HepG2 (cell line): Measurements from ENCODE around the gene LRRC45. TPM values are rescaled to one million over a fixed set of nuclear protein-coding genes. Genes with fewer than 3 reads are reported as not detected.

Experiments
- DR1 ChIP-seq: sonication (generic); formaldehyde crosslinking; IDR thresholded peaks from 2 replicates; pipeline ENCODE4 v1.8.0; 2021; ENCODE audit warnings: mild to moderate bottlenecking, missing genetic modification reagents, inconsistent platforms
- GABPA ChIP-seq, 2 experiments: IDR thresholded peaks; 2 replicates each; pipeline ENCODE4 v1.6.1; 2011 to 2016; ENCODE audit warnings: low read depth in 2 of 2, low read length in 1 of 2, missing biosample characterization in 1 of 2, missing genetic modification characterization in 1 of 2
- HOXA3 ChIP-seq: sonication (generic); formaldehyde crosslinking; IDR thresholded peaks from 2 replicates; pipeline ENCODE4 v1.5.0; 2020; ENCODE audit warnings: missing genetic modification reagents
- KDM6A ChIP-seq: IDR thresholded peaks from 2 replicates; pipeline ENCODE4 v1.6.1; 2016; ENCODE audit warnings: low read depth
- MAF1 ChIP-seq: sonication (generic); formaldehyde crosslinking; IDR thresholded peaks from 2 replicates; pipeline ENCODE4 v1.5.0; 2020; ENCODE audit warnings: missing genetic modification reagents, borderline replicate concordance
- RBFOX2 ChIP-seq: fragments of 200-400 bp; formaldehyde crosslinking; IDR thresholded peaks from 2 replicates; pipeline ENCODE4 v1.6.1; 2017; ENCODE audit warnings: low read depth, mild to moderate bottlenecking, low read length
- SRY ChIP-seq: sonication (generic); formaldehyde crosslinking; IDR thresholded peaks from 2 replicates; pipeline ENCODE4 v1.8.0; 2022; ENCODE audit warnings: mild to moderate bottlenecking, missing genetic modification reagents
- SUZ12 ChIP-seq: fragments of 150-350 bp; IDR thresholded peaks from 2 replicates; pipeline ENCODE4 v1.6.1; 2014; ENCODE audit warnings: low read depth, low read length
- ZNF234 ChIP-seq: sonication (generic); formaldehyde crosslinking; conservative IDR thresholded peaks from 2 replicates; pipeline ENCODE4 v1.5.1; 2020; ENCODE audit warnings: mild to moderate bottlenecking, missing genetic modification reagents
- ZNF292 ChIP-seq: sonication (generic); formaldehyde crosslinking; IDR thresholded peaks from 2 replicates; pipeline ENCODE4 v1.8.1; 2022; ENCODE audit warnings: mild to moderate bottlenecking, low read depth, missing genetic modification reagents, borderline replicate concordance
- ZNF790 ChIP-seq: sonication (generic); formaldehyde crosslinking; IDR thresholded peaks from 2 replicates; pipeline ENCODE4 v1.8.0; 2022; ENCODE audit warnings: missing genetic modification reagents, mild to moderate bottlenecking, borderline replicate concordance
- polyA plus RNA-seq, 8 experiments: library from polyadenylated mRNA; depleted of rRNA in 3 of 8; stranded (reverse) in 7 of 8; unstranded in 1 of 8; fragments of >200 nt; fragmentation: Illumina TruSeq in 4 of 8; extraction: Trizol in 4 of 8; gene quantifications; 2 replicates each; pipeline versions ENCODE4 v1.2.1 to v1.2.3, GENCODE V29; 2011 to 2016; ENCODE audit warnings: low read depth in 4 of 8, missing spikeins in 1 of 8, mixed read lengths in 1 of 8; ENCODE audit not compliant: insufficient read depth in 1 of 8
- total RNA-seq, 5 experiments: library from RNA; depleted of rRNA; stranded (reverse); fragments of >200 nt; fragmentation: Illumina TruSeq; extraction: Trizol; gene quantifications; 2 replicates each; pipeline ENCODE4 v1.2.3, GENCODE V29; 2016; ENCODE audit warnings: low read depth in 1 of 5
- TF ChIP-seq, protein P1 (sequence below): sonication (generic); formaldehyde crosslinking; IDR thresholded peaks from 2 replicates; pipeline ENCODE4 v1.8.0; 2022; ENCODE audit warnings: low read depth, missing genetic modification reagents
- TF ChIP-seq, protein P2 (sequence below): sonication (generic); formaldehyde crosslinking; IDR thresholded peaks from 2 replicates; pipeline ENCODE4 v1.5.0; 2020; ENCODE audit warnings: missing genetic modification reagents
- TF ChIP-seq, protein P3 (sequence below): sonication (generic); formaldehyde crosslinking; IDR thresholded peaks from 2 replicates; pipeline ENCODE4 v1.4.0; 2020; ENCODE audit warnings: mild to moderate bottlenecking, missing genetic modification reagents
- TF ChIP-seq, protein P4 (sequence below): sonication (generic); formaldehyde crosslinking; IDR thresholded peaks from 2 replicates; pipeline ENCODE4 v1.9.0; 2022; ENCODE audit warnings: missing genetic modification reagents, mild to moderate bottlenecking, borderline replicate concordance

LRRC45 gene
- total and polyA plus RNA-seq, 2 of the 13 experiments (the other 11 are each of a cell fraction or from before 2014, with no cell fraction given) = 11.6 to 48.1 TPM

DNA sequence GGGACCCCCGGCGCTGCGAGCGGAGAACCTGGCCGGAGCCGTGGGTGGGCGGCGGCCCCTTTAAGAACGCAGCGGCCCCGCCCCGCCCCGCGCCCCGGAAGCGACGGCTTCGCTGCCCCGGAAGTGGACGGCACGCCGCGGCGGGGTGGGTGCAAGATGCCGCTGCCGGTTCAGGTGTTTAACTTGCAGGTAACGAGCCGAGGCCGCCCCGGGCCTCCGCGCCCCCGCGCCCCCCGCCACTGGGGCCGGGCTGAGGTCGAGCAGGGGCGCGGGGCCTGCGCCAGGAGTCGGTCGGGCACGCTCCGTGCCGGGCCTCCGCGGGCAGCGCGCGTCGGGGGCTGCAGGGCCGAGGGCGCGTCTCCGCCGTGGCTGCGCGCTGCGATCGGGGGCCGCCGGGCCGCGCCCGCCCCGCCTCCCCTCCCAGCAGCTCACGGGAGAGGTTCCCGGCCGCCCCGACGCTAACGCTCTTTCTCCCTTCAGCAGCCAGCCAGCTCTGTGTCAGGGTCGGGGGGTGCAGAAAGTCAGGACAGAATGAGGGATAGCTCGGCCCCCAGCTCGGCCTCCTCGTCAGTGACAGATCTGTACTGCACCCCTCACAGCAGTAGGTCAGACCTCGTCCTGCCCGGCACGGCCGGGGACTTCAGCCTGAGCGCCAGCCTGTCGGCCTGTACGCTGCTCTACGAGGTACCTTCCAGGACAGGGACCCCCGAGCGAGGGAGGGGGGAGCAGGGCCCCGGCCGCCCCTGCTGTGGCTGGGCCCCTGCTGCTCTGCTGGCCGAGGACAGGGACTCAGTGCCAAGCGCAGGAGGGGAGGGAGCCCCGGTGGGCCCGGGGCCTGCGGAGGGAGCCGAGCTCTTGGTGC is 28.9 kb downstream of the LRRC45 start, which contains the start of the genes GPS1 and RFNG (continued):
- TF ChIP-seq, protein P1, sequence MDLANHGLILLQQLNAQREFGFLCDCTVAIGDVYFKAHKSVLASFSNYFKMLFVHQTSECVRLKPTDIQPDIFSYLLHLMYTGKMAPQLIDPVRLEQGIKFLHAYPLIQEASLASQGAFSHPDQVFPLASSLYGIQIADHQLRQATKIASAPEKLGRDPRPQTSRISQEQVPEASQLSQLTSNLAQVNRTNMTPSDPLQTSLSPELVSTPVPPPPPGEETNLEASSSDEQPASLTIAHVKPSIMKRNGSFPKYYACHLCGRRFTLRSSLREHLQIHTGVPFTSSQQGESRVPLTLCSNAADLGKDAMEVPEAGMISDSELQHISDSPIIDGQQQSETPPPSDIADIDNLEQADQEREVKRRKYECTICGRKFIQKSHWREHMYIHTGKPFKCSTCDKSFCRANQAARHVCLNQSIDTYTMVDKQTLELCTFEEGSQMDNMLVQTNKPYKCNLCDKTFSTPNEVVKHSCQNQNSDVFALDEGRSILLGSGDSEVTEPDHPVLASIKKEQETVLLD (CRISPR knock-in tag) = peak; percentile 47; the same call in 1 of the 2 replicates
- TF ChIP-seq SUZ12 (no peak), ZNF790 (peak; percentile 41; the same call in 1 of the 2 replicates), GABPA (IDR thresholded peaks at IDR 0.05; ENCODE audit: low read depth, low read length) (no peak), GABPA (CRISPR knock-in tag; IDR thresholded peaks at IDR 0.05; ENCODE audit: low read depth) (peak; percentile 88), RBFOX2 (peak; percentile 59; the same call in 1 of the 2 replicates), KDM6A (CRISPR knock-in tag) (no peak), ZNF234 (CRISPR knock-in tag) (no peak), HOXA3 (CRISPR knock-in tag) (peak; percentile 60; the same call in 1 of the 2 replicates), DR1 (CRISPR knock-in tag) (peak; percentile 65; the same call in 1 of the 2 replicates), ZNF292 (CRISPR knock-in tag) (no peak), MAF1 (CRISPR knock-in tag) (no peak), SRY (CRISPR knock-in tag) (no peak)
- TF ChIP-seq, protein P2, sequence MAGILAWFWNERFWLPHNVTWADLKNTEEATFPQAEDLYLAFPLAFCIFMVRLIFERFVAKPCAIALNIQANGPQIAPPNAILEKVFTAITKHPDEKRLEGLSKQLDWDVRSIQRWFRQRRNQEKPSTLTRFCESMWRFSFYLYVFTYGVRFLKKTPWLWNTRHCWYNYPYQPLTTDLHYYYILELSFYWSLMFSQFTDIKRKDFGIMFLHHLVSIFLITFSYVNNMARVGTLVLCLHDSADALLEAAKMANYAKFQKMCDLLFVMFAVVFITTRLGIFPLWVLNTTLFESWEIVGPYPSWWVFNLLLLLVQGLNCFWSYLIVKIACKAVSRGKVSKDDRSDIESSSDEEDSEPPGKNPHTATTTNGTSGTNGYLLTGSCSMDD (CRISPR knock-in tag) = no peak
- TF ChIP-seq, protein P3, sequence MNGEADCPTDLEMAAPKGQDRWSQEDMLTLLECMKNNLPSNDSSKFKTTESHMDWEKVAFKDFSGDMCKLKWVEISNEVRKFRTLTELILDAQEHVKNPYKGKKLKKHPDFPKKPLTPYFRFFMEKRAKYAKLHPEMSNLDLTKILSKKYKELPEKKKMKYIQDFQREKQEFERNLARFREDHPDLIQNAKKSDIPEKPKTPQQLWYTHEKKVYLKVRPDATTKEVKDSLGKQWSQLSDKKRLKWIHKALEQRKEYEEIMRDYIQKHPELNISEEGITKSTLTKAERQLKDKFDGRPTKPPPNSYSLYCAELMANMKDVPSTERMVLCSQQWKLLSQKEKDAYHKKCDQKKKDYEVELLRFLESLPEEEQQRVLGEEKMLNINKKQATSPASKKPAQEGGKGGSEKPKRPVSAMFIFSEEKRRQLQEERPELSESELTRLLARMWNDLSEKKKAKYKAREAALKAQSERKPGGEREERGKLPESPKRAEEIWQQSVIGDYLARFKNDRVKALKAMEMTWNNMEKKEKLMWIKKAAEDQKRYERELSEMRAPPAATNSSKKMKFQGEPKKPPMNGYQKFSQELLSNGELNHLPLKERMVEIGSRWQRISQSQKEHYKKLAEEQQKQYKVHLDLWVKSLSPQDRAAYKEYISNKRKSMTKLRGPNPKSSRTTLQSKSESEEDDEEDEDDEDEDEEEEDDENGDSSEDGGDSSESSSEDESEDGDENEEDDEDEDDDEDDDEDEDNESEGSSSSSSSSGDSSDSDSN (CRISPR knock-in tag) = peak; percentile 22; the same call in 1 of the 2 replicates
- TF ChIP-seq, protein P4, sequence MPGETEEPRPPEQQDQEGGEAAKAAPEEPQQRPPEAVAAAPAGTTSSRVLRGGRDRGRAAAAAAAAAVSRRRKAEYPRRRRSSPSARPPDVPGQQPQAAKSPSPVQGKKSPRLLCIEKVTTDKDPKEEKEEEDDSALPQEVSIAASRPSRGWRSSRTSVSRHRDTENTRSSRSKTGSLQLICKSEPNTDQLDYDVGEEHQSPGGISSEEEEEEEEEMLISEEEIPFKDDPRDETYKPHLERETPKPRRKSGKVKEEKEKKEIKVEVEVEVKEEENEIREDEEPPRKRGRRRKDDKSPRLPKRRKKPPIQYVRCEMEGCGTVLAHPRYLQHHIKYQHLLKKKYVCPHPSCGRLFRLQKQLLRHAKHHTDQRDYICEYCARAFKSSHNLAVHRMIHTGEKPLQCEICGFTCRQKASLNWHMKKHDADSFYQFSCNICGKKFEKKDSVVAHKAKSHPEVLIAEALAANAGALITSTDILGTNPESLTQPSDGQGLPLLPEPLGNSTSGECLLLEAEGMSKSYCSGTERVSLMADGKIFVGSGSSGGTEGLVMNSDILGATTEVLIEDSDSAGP = peak; percentile 99
